RCC 7860 (cell line): ENCODE results near the gene TMSB10.
"Not testable (repeated sequence)": the region's sequence is repeated elsewhere in the genome, so short reads cannot be mapped to it uniquely, and the experiment has no call there.

ENCODE experiments used
- DNase-seq: peaks from one replicate; pipeline ENCODE4 v3.0.0-alpha.2; 2015; ENCODE audit warnings: low spot score
- FAIRE-seq: peaks from 2 replicates; lab custom pipeline; 2012; peaks lifted over from hg19 to GRCh38; lab: Jason Lieb, UNC

The TMSB10 gene

DNA sequence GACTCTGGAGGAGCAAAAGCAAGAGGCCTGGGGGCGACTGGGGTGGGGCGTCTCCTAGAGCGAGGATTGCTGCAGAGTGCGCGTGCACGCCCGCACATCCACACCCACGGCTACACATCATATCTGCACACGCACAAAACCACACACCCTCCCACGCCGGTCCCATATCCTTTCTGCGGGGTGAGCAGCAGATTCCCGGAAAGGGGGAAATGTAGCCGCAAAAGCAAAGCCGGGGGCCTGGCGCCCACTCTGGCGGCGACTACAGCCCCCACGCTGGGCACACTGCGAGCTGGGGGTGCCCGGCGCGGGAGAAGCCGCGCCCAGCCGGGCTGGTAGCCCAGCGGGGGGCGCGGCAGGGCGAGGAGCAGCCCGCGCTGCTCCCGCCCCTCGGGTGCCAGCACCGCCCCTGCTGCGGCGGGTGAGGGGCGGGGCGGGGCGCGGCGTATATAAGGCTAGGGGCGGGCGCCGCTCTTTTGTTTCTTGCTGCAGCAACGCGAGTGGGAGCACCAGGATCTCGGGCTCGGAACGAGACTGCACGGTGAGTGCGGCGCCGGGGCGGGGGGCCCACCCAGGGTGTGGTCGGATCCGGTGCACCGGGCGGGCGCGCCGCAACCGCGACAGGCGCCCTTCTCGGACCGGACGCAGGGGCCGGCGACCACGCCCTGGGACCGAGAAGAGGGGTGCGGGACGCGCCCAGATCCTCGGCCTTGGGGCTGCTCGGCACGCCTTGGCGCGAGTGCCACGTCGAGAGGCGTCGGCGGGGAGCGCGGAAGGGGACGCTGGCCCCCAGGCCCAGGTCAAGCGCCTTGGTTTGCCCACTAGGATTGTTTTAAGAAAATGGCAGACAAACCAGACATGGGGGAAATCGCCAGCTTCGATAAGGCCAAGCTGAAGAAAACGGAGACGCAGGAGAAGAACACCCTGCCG, at the start of gene TMSB10:
Gene TMSB10 (plus strand): TSS at position 476 of the 927 bp plus-strand sequence.
- DNase-seq (peak; percentile 76), FAIRE-seq (no peak)

DNA sequence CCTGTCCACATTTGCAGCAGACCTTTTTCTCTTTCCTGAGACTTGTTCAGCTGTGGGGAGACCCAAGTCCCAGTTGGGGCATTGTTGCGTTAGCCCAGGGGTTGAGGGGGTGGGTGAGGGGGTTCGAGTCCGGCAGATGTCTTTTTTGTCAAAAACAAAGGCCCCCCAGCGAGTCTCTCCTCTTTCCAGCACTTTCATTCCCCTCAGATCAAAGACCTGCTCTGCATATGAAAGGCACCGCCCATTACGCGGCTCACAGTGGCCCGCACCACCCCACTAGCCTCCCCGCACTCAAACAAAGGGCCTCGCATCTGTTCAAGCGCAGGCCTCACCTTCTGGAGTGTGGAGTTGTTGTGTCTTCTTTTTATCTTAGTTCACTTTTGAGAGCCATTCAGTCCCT, 49.7 kb upstream of the TMSB10 start:
- no peak for FAIRE-seq
- no peak for DNase-seq

GRCh38 chr2:84856787-84857186, 48.7 kb upstream of the TMSB10 start:
- FAIRE-seq = no peak

DNA sequence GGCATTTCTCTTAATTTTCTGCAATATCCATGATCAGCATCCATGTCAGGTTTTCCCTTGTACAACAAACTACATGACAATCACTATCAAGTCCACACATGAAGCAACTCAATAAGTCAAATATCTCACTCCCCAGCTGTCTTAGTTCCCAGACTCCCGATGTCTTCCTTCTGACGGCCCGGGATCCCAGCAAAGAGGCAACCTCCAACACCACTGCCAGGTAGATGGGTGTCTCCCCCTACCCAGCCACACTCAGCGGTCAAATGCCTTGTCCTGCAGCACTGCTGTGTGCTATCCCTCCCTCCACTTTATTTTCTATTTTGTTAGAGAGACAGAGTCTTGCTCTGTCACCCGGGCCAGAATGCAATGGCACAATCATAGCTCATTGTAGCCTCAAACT, 47.9 kb upstream of the TMSB10 start:
- FAIRE-seq = no peak
- DNase-seq = no peak

More at GRCh38 chr2:84856787-84857186, 48.7 kb upstream of the TMSB10 start:
- no peak for DNase-seq

DNA sequence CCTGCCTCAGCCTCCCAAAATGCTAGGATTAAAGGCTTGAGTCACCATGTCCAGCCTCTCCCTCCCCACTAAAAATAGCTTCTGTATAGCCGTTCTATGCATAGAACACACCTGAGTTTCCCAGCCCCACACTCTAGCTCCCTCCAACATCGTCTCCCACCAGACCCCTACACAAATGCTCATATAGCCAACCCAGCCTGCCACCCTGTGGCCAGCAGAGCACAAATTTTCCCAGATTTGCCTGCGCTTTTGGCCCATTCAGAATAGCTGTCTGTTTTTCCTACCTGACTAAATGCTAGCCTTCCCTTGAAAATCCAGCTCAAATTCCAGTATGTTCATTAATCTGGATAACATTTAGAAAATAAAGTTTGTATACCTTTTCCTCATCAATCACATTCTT, 47.3 kb upstream of the TMSB10 start:
- no peak for DNase-seq
- no peak for FAIRE-seq

- FAIRE-seq = no peak
- DNase-seq = no peak
Observed at GRCh38 chr2:84858937-84859336, 46.5 kb upstream of the TMSB10 start.

- no peak for DNase-seq
- FAIRE-seq = no peak
Observed at GRCh38 chr2:84861539-84861938, 43.9 kb upstream of the TMSB10 start.

DNA sequence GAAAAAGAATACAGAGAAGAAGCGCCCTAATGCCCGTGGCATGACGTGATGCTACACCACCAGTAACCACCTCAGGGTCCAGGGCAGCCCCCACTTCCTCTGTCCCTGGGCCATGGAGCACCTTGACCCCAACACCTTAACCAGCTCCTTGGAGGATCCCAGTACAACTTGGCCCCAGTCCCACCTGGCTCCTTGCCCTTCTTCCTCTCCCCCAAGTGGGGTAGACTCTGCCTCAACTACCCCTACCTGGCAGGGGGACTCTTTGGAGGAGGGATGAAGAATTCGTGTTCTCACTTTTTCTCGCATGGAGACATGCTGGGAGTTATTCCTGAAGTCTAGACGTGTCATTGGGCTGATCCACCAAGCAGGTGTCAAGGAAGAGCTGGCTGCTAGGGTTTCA, 43.5 kb upstream of the TMSB10 start:
- no peak for DNase-seq
- FAIRE-seq = no peak

GRCh38 chr2:84865181-84865783, 40.2 kb upstream of the TMSB10 start:
- FAIRE-seq = no peak
- peak; percentile 32 for DNase-seq

DNA sequence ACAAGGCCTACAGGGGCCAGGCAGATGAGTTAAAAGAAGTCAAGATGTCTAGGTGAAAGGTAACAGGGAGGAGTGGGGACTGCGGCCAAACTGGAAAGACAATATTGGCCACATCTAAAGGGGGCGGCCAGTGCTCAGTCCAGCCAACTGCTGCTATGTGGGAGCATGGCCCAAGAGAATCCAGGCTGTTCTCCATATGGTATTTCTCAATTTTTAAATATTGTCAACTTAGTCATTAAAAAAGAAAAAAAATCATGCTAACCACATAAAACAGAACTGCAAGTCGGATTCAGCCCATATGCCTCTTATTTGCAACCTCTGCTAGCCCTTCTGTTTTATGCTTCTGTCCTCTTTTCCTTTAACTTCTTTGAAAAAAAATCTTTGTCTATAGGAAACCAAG, 39.3 kb upstream of the TMSB10 start:
- DNase-seq (no peak), FAIRE-seq (no peak)

DNA sequence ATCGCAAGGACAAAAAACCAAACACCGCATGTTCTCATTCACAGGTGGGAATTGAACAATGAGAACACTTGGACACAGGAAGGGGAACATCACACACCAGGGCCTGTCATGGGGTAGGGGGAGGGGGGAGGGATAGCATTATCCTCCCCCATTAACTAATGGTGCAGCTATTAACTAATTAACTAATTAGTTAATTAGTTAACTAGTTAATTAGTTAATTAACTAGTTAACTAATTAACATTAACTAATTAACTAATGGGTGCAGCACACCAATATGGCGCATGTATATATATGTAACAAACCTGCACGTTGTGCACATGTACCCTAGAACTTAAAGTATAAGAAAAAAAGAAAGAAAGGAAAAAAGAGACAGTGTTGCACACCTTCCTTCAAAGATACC, 37.1 kb upstream of the TMSB10 start:
- not testable (repeated sequence) for FAIRE-seq, DNase-seq

DNA sequence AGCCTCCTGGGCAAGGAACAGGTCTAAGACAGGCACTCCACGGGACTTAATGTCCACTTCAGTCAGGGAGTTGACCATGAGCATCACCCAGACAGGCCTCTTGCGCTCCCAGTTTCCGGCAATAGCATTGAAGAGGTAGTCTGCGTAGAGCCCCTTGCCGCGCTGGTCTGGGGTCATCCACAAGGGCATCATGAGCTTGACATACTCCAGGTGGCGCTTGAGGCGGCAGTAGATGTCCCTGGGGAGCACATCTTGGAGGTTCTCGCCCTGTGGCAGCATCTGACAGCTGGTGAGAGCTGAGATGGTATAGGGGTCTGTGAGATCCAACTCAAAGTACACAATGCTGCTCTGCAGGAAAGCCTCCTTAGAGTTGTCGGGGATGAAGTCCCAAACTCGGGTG, 35.1 kb upstream of the TMSB10 start:
- FAIRE-seq (no peak), DNase-seq (no peak)

GRCh38 chr2:84872691-84873090, 32.8 kb upstream of the TMSB10 start:
- not testable (repeated sequence) for FAIRE-seq, DNase-seq

- DNase-seq (no peak), FAIRE-seq (no peak)
Observed at GRCh38 chr2:84873350-84873749, 32.1 kb upstream of the TMSB10 start.

DNA sequence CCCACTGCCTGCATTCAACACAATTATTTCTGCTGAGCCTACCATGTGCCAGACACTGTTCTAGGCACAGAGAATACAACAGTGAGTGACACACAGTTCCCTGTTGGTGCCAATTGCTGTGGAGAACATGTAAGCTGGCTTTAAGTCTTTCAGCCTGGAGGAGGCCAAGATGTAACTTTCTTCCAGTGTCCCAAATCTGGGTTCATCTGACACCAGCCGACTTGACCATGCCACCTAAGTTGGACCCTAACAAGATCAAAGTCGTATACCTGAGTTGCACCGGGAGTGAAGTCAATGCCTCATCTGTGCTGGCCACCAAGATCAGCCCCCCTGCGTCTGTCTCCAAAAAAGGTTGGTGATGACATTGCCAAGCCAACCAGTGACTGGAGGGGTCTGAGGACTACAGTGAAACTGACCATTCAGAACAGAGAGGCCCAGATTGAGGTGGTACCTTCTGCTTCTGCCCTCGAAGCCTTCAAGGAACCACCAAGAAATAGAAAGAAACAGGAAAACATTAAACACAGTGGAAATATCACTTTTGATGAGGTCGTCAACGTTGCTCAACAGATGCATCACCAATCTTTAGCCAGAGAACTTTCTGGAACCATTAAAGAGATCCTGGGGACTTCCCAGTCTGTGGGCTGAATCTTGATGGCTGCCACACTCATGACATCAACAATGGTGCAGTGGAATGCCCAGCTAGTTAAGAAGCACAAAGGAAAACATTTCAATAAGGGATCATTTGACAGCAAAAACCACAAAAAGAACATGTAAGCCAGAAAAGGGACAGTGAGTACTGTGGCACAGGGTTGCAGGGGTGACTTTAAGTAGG, 30.9 kb upstream of the TMSB10 start:
- FAIRE-seq = no peak
- DNase-seq = no peak

- FAIRE-seq (no peak), DNase-seq (no peak)
Observed at GRCh38 chr2:84875213-84875560, 30.3 kb upstream of the TMSB10 start.

DNA sequence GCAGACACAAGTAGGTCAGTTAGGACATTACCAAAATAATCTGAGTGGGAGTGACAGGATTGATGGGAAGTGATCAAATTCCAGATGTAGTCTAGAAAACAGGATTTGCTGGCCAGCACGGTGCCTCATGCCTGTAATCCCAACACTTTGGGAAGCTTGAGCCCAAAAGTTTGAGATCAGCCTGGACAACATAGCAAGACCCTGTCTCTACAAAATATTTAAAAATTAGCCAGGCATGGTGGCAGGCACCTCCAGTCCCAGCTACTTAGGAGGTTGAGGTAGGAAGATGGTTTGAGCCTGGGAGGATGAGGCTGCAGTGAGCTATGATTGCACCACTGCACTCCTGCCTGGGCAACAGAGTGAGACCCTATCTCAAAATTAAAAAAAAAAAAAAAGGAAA, 29.8 kb upstream of the TMSB10 start:
- FAIRE-seq, DNase-seq: not testable (repeated sequence)

GRCh38 chr2:84876369-84876768, 29.1 kb upstream of the TMSB10 start:
- no peak for DNase-seq
- no peak for FAIRE-seq

GRCh38 chr2:84878459-84878858, 27.0 kb upstream of the TMSB10 start:
- FAIRE-seq = no peak

DNA sequence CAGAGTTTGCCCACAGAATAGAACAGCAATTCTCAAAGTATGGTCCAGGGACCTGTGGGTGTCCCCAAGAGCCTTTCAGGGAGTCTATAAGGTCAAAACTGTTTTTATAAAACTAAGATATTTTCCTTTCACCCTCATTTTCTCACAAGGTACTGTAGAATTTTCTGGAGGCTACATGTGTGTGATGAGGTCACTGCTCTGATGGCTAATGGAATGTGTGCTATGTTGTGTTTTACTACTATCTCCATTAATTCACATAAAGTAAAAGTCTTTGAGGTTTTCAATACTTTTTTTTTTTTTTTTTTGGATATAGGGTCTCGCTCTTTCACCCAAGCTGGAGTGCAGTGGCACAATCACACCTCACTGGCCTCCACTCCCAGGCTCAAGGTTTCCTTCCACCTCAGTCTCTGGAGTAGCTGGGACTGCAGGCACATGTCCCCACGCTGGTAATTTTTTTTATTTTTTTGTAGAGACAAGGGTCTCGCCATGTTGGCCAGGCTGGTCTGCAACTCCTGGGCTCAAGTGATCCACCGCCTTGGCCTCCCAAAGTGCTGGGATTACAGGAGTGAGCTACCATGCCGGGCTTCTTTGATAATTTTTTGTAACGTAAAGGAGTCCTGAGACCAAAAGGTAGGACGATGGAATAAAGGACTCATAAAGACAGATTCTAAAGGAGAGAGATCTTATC, 26.4 kb upstream of the TMSB10 start:
- FAIRE-seq (no peak), DNase-seq (no peak)

More at GRCh38 chr2:84878459-84878858, 27.0 kb upstream of the TMSB10 start:
- no peak for DNase-seq
